OCI-LY1 (cell line): ENCODE results near the gene WFDC5.

Source experiments
- H2AFZ ChIP-seq: fragments of 200-600 bp; sonication (generic), shearing (Covaris generic); 2 replicates; pipeline ENCODE4 v1.6.0; 2014; ENCODE audit warnings: antibody characterized with exemption, mild to moderate bottlenecking, low read length
- H3F3A ChIP-seq: fragments of 200-600 bp; sonication (generic), shearing (Covaris generic); 2 replicates; pipeline ENCODE4 v1.6.0; 2014; ENCODE audit warnings: mild to moderate bottlenecking, antibody characterized with exemption, low read length, moderate library complexity; ENCODE audit not compliant: insufficient read depth
- H3K27ac ChIP-seq: fragments of 200-600 bp; sonication (generic); 2 replicates; pipeline ENCODE4 v1.5.1; 2014; ENCODE audit warnings: low read length, mixed run types, mild to moderate bottlenecking, low read depth; ENCODE audit not compliant: poor library complexity, severe bottlenecking
- H3K27me3 ChIP-seq: fragments of 200-600 bp; sonication (generic); 2 replicates; pipeline ENCODE4 v1.6.0; 2014; ENCODE audit warnings: antibody characterized with exemption, mild to moderate bottlenecking, low read length, moderate library complexity; ENCODE audit not compliant: insufficient read depth
- H3K36me3 ChIP-seq: fragments of 200-600 bp; sonication (generic); 2 replicates; pipeline ENCODE4 v1.6.1; 2014; ENCODE audit warnings: mild to moderate bottlenecking, antibody characterized with exemption, low read length, moderate library complexity, mixed read lengths; ENCODE audit not compliant: insufficient read depth
- H3K4me1 ChIP-seq: fragments of 200-600 bp; sonication (generic); 2 replicates; pipeline ENCODE4 v1.5.1; 2014; ENCODE audit warnings: mild to moderate bottlenecking, low read length, moderate library complexity; ENCODE audit not compliant: insufficient read depth, severe bottlenecking
- H3K4me2 ChIP-seq: fragments of 200-600 bp; sonication (generic), shearing (Covaris generic); 2 replicates; pipeline ENCODE4 v1.6.1; 2014; ENCODE audit warnings: low read length
- H3K4me3 ChIP-seq: fragments of 200-600 bp; sonication (generic); 2 replicates; pipeline ENCODE4 v1.5.1; 2014; ENCODE audit warnings: low read length, low read depth, mild to moderate bottlenecking, mixed read lengths; ENCODE audit not compliant: poor library complexity, severe bottlenecking
- H3K79me2 ChIP-seq: fragments of 200-600 bp; shearing (Covaris generic); 2 replicates; pipeline ENCODE4 v1.6.1; 2016; ENCODE audit warnings: mixed run types, low read length, mixed read lengths; ENCODE audit not compliant: insufficient read depth
- H3K9ac ChIP-seq: fragments of 200-600 bp; sonication (generic), shearing (Covaris generic); 2 replicates; pipeline ENCODE4 v1.6.1; 2014; ENCODE audit warnings: mild to moderate bottlenecking, low read length, mixed read lengths
- H3K9me2 ChIP-seq: fragments of 200-600 bp; sonication (generic), shearing (Covaris generic); 2 replicates; pipeline ENCODE4 v1.6.1; 2014; ENCODE audit warnings: low read depth, mild to moderate bottlenecking, low read length, mixed read lengths
- H3K9me3 ChIP-seq: fragments of 200-600 bp; shearing (Covaris generic); 2 replicates; pipeline ENCODE4 v1.6.1; 2014; ENCODE audit warnings: low read length, mixed read lengths
- H4K20me1 ChIP-seq: fragments of 200-600 bp; sonication (generic), shearing (Covaris generic); 2 replicates; pipeline ENCODE4 v1.6.0; 2016; ENCODE audit warnings: mild to moderate bottlenecking, low read length; ENCODE audit not compliant: insufficient read depth
- CTCF ChIP-seq: fragments of 200-600 bp; sonication (generic), shearing (Covaris generic); IDR thresholded peaks from 2 replicates; pipeline ENCODE4 v1.5.1; 2017; ENCODE audit warnings: mild to moderate bottlenecking, antibody characterized with exemption, low read length, moderate library complexity, mixed read lengths
- EZH2 ChIP-seq: fragments of 200-600 bp; sonication (generic), shearing (Covaris generic); IDR thresholded peaks from 2 replicates; pipeline ENCODE4 v1.8.0; 2017; ENCODE audit warnings: borderline replicate concordance, mixed run types, mild to moderate bottlenecking, antibody characterized with exemption, low read length, moderate library complexity, mixed read lengths

The WFDC5 gene

DNA sequence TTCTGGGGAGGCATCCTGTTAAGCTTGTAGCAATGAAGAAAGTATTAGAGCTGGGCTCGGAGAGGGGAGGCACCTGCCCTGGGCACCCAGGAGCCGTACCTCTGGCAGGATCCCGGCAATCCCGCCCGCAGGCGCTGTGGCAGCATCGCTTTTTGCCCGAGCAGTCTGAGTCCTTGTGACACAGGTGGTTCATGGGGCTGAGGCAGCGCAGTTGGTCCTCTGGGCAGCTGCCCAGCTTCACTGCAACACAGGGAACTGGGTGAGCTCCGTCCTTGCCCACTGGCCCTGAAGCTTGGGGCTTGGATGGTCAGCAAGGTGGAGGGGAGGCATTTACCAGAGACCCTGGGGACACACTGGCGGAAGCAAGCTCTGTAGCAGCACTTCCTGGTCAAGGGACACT is 4.7 kb downstream of the WFDC5 start:
- Histone ChIP-seq H3K27ac (no peak overlapping the region), H3K4me1 (no peaks in the 10 kb centered on the region), H3K36me3 (no peaks in the 10 kb centered on the region), H3K79me2 (no peaks in the 10 kb centered on the region), H4K20me1 (no peaks in the 10 kb centered on the region), H3K27me3 (no peaks in the 10 kb centered on the region), H3K9ac (no peak overlapping the region), H3K9me2 (no peaks in the 10 kb centered on the region), H3K9me3 (no peaks in the 10 kb centered on the region), H3F3A (no peaks in the 10 kb centered on the region), H3K4me2 (no peak overlapping the region), H3K4me3 (no peak overlapping the region), H2AFZ (no peak overlapping the region)
- TF ChIP-seq EZH2, result no peak
- no peak for TF ChIP-seq CTCF

GRCh38 chr20:45109634-45110033 is 5.3 kb downstream of the WFDC5 start:
- H3K4me3 ChIP-seq, result no peak overlapping the region
- no peak overlapping the region for H3K27ac ChIP-seq
- H4K20me1 ChIP-seq, result no peaks in the 10 kb centered on the region
- H3K79me2 ChIP-seq, result no peaks in the 10 kb centered on the region
- H3K9ac ChIP-seq, result no peak overlapping the region
- no peaks in the 10 kb centered on the region for H3F3A ChIP-seq
- H3K4me2 ChIP-seq, result no peak overlapping the region
- H2AFZ ChIP-seq, result no peak overlapping the region
- no peaks in the 10 kb centered on the region for H3K4me1 ChIP-seq
- H3K27me3 ChIP-seq, result no peaks in the 10 kb centered on the region
- no peaks in the 10 kb centered on the region for H3K36me3 ChIP-seq
- TF ChIP-seq CTCF, result no peak
- TF ChIP-seq EZH2, result no peak
- H3K9me2 ChIP-seq, result no peaks in the 10 kb centered on the region
- H3K9me3 ChIP-seq, result no peaks in the 10 kb centered on the region

- no peak overlapping the region for H2AFZ ChIP-seq
- H3K4me3 ChIP-seq, result no peak overlapping the region
- no peaks in the 10 kb centered on the region for H4K20me1 ChIP-seq
- no peaks in the 10 kb centered on the region for H3F3A ChIP-seq
- H3K27me3 ChIP-seq, result peaks cover under 1% of the 10 kb centered on the region; the same call in 1 of the 2 replicates
- no peaks in the 10 kb centered on the region for H3K9me2 ChIP-seq
- no peak overlapping the region for H3K9ac ChIP-seq
- no peaks in the 10 kb centered on the region for H3K36me3 ChIP-seq
- no peaks in the 10 kb centered on the region for H3K79me2 ChIP-seq
- no peaks in the 10 kb centered on the region for H3K9me3 ChIP-seq
- no peak overlapping the region for H3K4me2 ChIP-seq
- no peak overlapping the region for H3K27ac ChIP-seq
- no peaks in the 10 kb centered on the region for H3K4me1 ChIP-seq
- TF ChIP-seq EZH2, result no peak
- no peak for TF ChIP-seq CTCF
These were observed 9.7 kb downstream of the WFDC5 start for GRCh38 chr20:45105317-45105716.
